ENCODE measurements around the gene UBXN6. TPM values are rescaled to one million over a fixed set of nuclear protein-coding genes. Genes with fewer than 3 reads are reported as not detected.
A peak's percentile ranks its signal among the peaks of the same experiment; 100 is the strongest.

UBXN6 gene
- total RNA-seq, 4 donors from 2014 or later: 40.7 to 72.9 (median 50.8) TPM

- H3K9me3 ChIP-seq: no peaks in the 10 kb centered on the region
- no peak overlapping the region for H3K27ac ChIP-seq
- WGBS, 2 donors: 62 to 85% methylated on average over 1 to 2 of the region's 3 CpGs
- H3K36me3 ChIP-seq: no peaks in the 10 kb centered on the region
- no peaks in the 10 kb centered on the region for H3K27me3 ChIP-seq
- no peak for DNase-seq
- peaks cover 6 to 12% (median 6%) of the 10 kb centered on the region in 3 donors for H3K4me1 ChIP-seq
- intact Hi-C loops (cut with DNase I): no loop called here
- TF ChIP-seq POLR2A (IDR thresholded peaks at IDR 0.05): no peak
- TF ChIP-seq CTCF (IDR thresholded peaks at IDR 0.05): no peak
- H3K4me3 ChIP-seq: no peak overlapping the region
These were observed 10.2 kb upstream of the UBXN6 start for GRCh38 chr19:4467835-4468234.

GRCh38 chr19:4464815-4465581 lies 7.4 kb upstream of the UBXN6 start:
- no peak overlapping the region for H3K4me3 ChIP-seq
- intact Hi-C loops (cut with DNase I): no loop called here
- WGBS, 2 donors: 71 to 84% methylated on average over 7 to 8 of the region's 8 CpGs
- TF ChIP-seq POLR2A (IDR thresholded peaks at IDR 0.05): no peak
- TF ChIP-seq CTCF (IDR thresholded peaks at IDR 0.05): no peak
- H3K27me3 ChIP-seq: no peaks in the 10 kb centered on the region
- DNase-seq: no peak
- no peak overlapping the region for H3K27ac ChIP-seq
- no peaks in the 10 kb centered on the region for H3K4me1 ChIP-seq
- H3K9me3 ChIP-seq: no peaks in the 10 kb centered on the region
- no peaks in the 10 kb centered on the region for H3K36me3 ChIP-seq

GRCh38 chr19:4456843-4457653 lies 546 bp downstream of the UBXN6 start:
- intact Hi-C loops (cut with DNase I): no loop called here
- WGBS, 2 donors: 2% methylated on average over 22 to 23 of the region's 53 CpGs

GRCh38 chr19:4456476-4456842 lies 1.1 kb downstream of the UBXN6 start:
- DNase-seq: no peak
- no peak for TF ChIP-seq POLR2A (IDR thresholded peaks at IDR 0.05)
- TF ChIP-seq CTCF (IDR thresholded peaks at IDR 0.05): no peak
- intact Hi-C loops (cut with DNase I): no loop called here

More at GRCh38 chr19:4456843-4457653, 546 bp downstream of the UBXN6 start:
- H3K9me3 ChIP-seq: no peaks in the 10 kb centered on the region
- H3K4me3 ChIP-seq: peak overlapping the region; percentile 74 to 81 (median 79)
- peaks cover 15 to 28% (median 19%) of the 10 kb centered on the region in 3 donors for H3K36me3 ChIP-seq
- no peaks in the 10 kb centered on the region for H3K27me3 ChIP-seq
- H3K27ac ChIP-seq: peak overlapping the region; percentile 91 to 97 (median 94)
- peaks cover 28 to 43% (median 31%) of the 10 kb centered on the region in 3 donors for H3K4me1 ChIP-seq
- no peak for DNase-seq
- no peak for TF ChIP-seq POLR2A (IDR thresholded peaks at IDR 0.05)
- no peak for TF ChIP-seq CTCF (IDR thresholded peaks at IDR 0.05)

More at GRCh38 chr19:4456476-4456842, 1.1 kb downstream of the UBXN6 start:
- Histone ChIP-seq H3K4me1 (peaks cover 28 to 43% (median 31%) of the 10 kb centered on the region in 3 donors), H3K36me3 (peaks cover 16 to 34% (median 25%) of the 10 kb centered on the region in 3 donors), H3K9me3 (no peaks in the 10 kb centered on the region), H3K27me3 (no peaks in the 10 kb centered on the region), H3K27ac (peak overlapping the region; percentile 91 to 97 (median 94)), H3K4me3 (peak overlapping the region; percentile 74 to 81 (median 79))
- 4% methylated on average over 9 of the region's 9 CpGs for WGBS, 2 donors
